Mesodermal cell (in vitro differentiated cells): Measurements from ENCODE around the gene TSFM.

ENCODE experiments used
- H3K27ac ChIP-seq: 2 replicates; pipeline ENCODE4 v1.7.0; 2013; ENCODE audit warnings: mild to moderate bottlenecking, low read depth, low read length, moderate library complexity; ENCODE audit not compliant: severe bottlenecking
- H3K36me3 ChIP-seq: 2 replicates; pipeline ENCODE4 v1.7.1; 2013; ENCODE audit warnings: mild to moderate bottlenecking, low read length, moderate library complexity; ENCODE audit not compliant: control insufficient read depth, insufficient read depth
- H3K4me1 ChIP-seq: one replicate; pipeline ENCODE4 v1.7.1; 2013; ENCODE audit warnings: mild to moderate bottlenecking, low read length; ENCODE audit not compliant: insufficient read depth, control insufficient read depth, poor library complexity, severe bottlenecking
- H3K4me3 ChIP-seq: 2 replicates; pipeline ENCODE4 v1.7.0; 2013; ENCODE audit warnings: low read length, control low read depth, mild to moderate bottlenecking; ENCODE audit not compliant: insufficient read depth, poor library complexity, severe bottlenecking; ENCODE audit errors: extremely low read depth
- H3K9me3 ChIP-seq: 2 replicates; pipeline ENCODE4 v1.7.1; 2013; ENCODE audit warnings: mild to moderate bottlenecking, low read length, moderate library complexity; ENCODE audit not compliant: control insufficient read depth
- WGBS, 2 experiments: methylation state at CpG; one replicate each; pipeline ENCODE4 v1.1.5; 2013; ENCODE audit warnings: missing lambda C conversion rate in 2 of 2; ENCODE audit not compliant: insufficient coverage in 2 of 2; 5-methylcytosine and 5-hydroxymethylcytosine counted together

Gene TSFM

DNA sequence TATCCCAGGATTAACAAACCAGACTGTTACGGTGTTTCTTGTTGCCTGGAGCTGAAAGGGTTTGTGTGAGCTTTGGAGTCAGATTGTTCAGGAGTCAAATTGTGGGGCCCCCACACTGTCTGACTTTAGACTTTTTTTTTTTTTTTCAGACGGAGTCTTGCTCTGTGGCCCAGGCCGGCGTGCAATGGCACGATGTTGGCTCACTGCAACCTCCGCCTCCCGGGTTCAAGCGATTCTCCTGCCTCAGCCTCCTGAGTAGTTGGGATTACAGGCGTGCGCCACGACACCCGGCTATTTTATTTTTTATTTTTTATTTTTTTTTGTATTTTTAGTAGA is 847 bp downstream of the TSFM start:
- no peaks in the 10 kb centered on the region for H3K9me3 ChIP-seq
- no peak overlapping the region for H3K27ac ChIP-seq
- WGBS, 2 experiments: 90 to 97% methylated on average over 6 to 8 of the region's 12 CpGs
- peaks cover 6% of the 10 kb centered on the region for H3K4me1 ChIP-seq
- H3K36me3 ChIP-seq: peaks cover 52% of the 10 kb centered on the region
- peak overlapping the region; percentile 99 for H3K4me3 ChIP-seq

GRCh38 chr12:57783861-57784260 is 1.3 kb downstream of the TSFM start:
- peaks cover 6% of the 10 kb centered on the region for H3K4me1 ChIP-seq
- 97 to 100% methylated on average over 5 to 8 of the region's 11 CpGs for WGBS, 2 experiments
- H3K27ac ChIP-seq: no peak overlapping the region
- peak overlapping the region; percentile 99 for H3K4me3 ChIP-seq
- no peaks in the 10 kb centered on the region for H3K9me3 ChIP-seq
- H3K36me3 ChIP-seq: peaks cover 56% of the 10 kb centered on the region

- 64 to 82% methylated on average over 1 of the region's 1 CpG for WGBS, 2 experiments
- Histone ChIP-seq H3K9me3 (no peaks in the 10 kb centered on the region), H3K4me1 (no peaks in the 10 kb centered on the region), H3K36me3 (peaks cover 84% of the 10 kb centered on the region), H3K4me3 (no peak overlapping the region), H3K27ac (no peak overlapping the region)
Observed at GRCh38 chr12:57793920-57794319, 11.3 kb downstream of the TSFM start.

DNA sequence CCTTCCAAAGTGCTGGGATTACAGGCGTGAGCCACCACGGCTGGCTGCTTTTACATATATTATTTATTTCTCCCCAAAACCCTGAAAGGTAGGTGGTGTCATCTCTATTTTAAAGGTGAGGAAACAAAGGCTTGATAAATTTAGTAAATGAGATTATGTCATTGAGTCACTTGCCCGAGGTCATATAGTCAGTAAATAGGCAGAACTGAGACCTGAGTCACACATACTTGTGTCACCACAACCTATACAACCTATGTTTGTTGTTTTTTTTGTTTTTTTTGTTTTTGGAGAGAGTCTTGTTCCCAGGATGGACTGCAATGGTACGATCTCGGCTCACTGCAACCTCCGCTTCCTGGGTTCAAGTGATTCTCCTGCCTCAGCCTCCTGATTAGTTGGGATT is 12.8 kb downstream of the TSFM start:
- 97% methylated on average over 3 of the region's 6 CpGs for WGBS, 2 experiments
- Histone ChIP-seq H3K36me3 (peaks cover 85% of the 10 kb centered on the region), H3K9me3 (no peaks in the 10 kb centered on the region)

GRCh38 chr12:57796996-57797395 is 14.4 kb downstream of the TSFM start:
- peaks cover 78% of the 10 kb centered on the region for H3K36me3 ChIP-seq

More for the DNA sequence above, 12.8 kb downstream of the TSFM start:
- Histone ChIP-seq H3K4me1 (no peaks in the 10 kb centered on the region), H3K27ac (no peak overlapping the region), H3K4me3 (no peak overlapping the region)

DNA sequence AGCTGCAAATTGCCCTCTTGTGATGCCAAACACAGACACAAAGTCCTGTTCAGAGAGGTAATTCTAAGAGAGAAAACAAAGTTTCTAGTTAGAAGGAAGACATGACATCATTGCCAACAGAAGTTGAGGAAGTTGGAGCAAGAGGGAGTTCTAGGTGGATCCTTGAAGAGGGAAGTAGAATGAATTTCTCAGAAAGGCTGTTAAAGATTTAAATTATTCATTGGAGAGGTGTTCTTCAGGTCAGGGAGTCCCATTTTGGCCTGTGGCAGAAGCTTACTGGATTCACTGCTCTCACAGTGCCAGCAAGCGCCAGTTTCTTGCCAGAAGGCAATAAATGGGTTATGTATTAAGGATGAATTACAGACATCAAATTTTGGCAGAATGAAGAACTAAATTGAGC is 15.3 kb downstream of the TSFM start:
- no peak overlapping the region for H3K4me3 ChIP-seq
- 100% methylated on average over 1 of the region's 1 CpG for WGBS, 2 experiments
- no peak overlapping the region for H3K27ac ChIP-seq
- peaks cover 78% of the 10 kb centered on the region for H3K36me3 ChIP-seq
- H3K9me3 ChIP-seq: no peaks in the 10 kb centered on the region
- no peaks in the 10 kb centered on the region for H3K4me1 ChIP-seq

More at GRCh38 chr12:57796996-57797395, 14.4 kb downstream of the TSFM start:
- Histone ChIP-seq H3K4me1 (no peaks in the 10 kb centered on the region), H3K9me3 (no peaks in the 10 kb centered on the region), H3K4me3 (no peak overlapping the region), H3K27ac (no peak overlapping the region)
- WGBS, 2 experiments: no CpG with 5 or more reads among the region's 1 CpG

- H3K4me1 ChIP-seq: no peaks in the 10 kb centered on the region
- peaks cover 62% of the 10 kb centered on the region for H3K36me3 ChIP-seq
- H3K4me3 ChIP-seq: no peak overlapping the region
- H3K27ac ChIP-seq: no peak overlapping the region
- 100% methylated on average over 2 of the region's 3 CpGs for WGBS, 2 experiments
- H3K9me3 ChIP-seq: no peaks in the 10 kb centered on the region
Observed at GRCh38 chr12:57800965-57801364, 18.4 kb downstream of the TSFM start.

DNA sequence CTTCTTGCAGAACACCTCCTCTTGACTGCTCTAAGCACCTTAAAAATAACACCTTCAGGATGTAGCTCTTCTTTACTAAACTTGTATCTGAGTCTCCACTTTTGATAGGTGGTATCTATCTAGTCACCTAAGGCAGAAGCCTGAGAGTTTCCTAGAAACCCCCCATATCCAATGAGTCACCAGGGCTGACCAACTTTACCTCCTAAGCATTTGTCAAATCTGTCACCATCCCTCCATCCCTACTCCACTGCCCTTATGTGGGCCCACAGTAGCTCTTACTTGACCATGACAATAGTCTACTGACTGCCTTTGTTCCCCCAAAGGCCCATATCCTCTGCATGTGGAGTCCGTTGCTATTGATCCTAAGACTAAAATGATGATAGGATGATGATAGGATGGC is 20.0 kb downstream of the TSFM start:
- Histone ChIP-seq H3K36me3 (peaks cover 53% of the 10 kb centered on the region), H3K9me3 (no peaks in the 10 kb centered on the region), H3K4me3 (no peak overlapping the region), H3K27ac (no peak overlapping the region), H3K4me1 (no peaks in the 10 kb centered on the region)
- no CpG with 5 or more reads among the region's 1 CpG for WGBS, 2 experiments

- Histone ChIP-seq H3K9me3 (no peaks in the 10 kb centered on the region), H3K4me3 (no peak overlapping the region), H3K4me1 (no peaks in the 10 kb centered on the region), H3K27ac (no peak overlapping the region), H3K36me3 (peaks cover 56% of the 10 kb centered on the region)
- 53 to 65% methylated on average over 4 to 9 of the region's 9 CpGs for WGBS, 2 experiments
Observed at GRCh38 chr12:57803319-57803893, 20.8 kb downstream of the TSFM start.

GRCh38 chr12:57806677-57807076 is 24.1 kb downstream of the TSFM start:
- 100% methylated on average over 2 of the region's 3 CpGs for WGBS, 2 experiments
- Histone ChIP-seq H3K9me3 (no peaks in the 10 kb centered on the region), H3K4me1 (no peaks in the 10 kb centered on the region)

DNA sequence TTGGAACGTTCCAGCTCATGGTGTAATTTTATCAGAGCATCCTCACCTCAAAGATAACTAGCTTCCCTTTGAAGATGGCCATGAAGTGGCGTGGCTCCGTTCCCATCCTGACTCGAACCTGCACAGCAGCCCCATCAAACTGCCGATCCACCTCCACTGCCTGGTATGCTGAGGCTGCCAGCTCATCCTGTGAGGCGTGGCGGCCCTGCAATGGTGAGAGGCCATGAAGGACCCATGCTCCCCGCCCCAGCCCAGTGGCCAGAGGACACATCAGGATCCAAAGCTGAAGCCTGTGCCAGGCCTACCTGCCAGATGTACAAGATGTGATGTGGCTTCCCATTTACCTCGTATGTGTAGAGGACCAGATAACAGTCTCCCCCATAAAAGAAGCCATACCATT is 24.7 kb downstream of the TSFM start:
- Histone ChIP-seq H3K9me3 (no peaks in the 10 kb centered on the region), H3K4me1 (no peaks in the 10 kb centered on the region), H3K36me3 (peaks cover 35% of the 10 kb centered on the region), H3K4me3 (no peak overlapping the region), H3K27ac (no peak overlapping the region)
- WGBS, 2 experiments: 90 to 91% methylated on average over 8 to 9 of the region's 9 CpGs

More at GRCh38 chr12:57806677-57807076, 24.1 kb downstream of the TSFM start:
- H3K27ac ChIP-seq: no peak overlapping the region
- peaks cover 38% of the 10 kb centered on the region for H3K36me3 ChIP-seq
- no peak overlapping the region for H3K4me3 ChIP-seq
